Neural progenitor cell (in vitro differentiated cells): ENCODE data around the gene HMGA1. TPM values are rescaled to one million over a fixed set of nuclear protein-coding genes. Genes with fewer than 3 reads are reported as not detected.

Experiments
- DNase-seq: peaks from one replicate; pipeline ENCODE4 v3.0.0-alpha.2; 2016; ENCODE audit warnings: low spot score
- H2AFZ ChIP-seq: fragments of 200-600 bp; sonication (generic); replicated peaks from 2 replicates; pipeline ENCODE4 v1.6.1; 2016; ENCODE audit warnings: antibody characterized with exemption
- H3F3A ChIP-seq: fragments of 200-600 bp; sonication (generic); 2 replicates; pipeline ENCODE4 v1.6.1; 2016; ENCODE audit warnings: antibody characterized with exemption, low read depth
- H3K27ac ChIP-seq: fragments of 200-600 bp; sonication (generic); 2 replicates; pipeline ENCODE4 v1.5.1; 2016; ENCODE audit warnings: mild to moderate bottlenecking
- H3K27me3 ChIP-seq: fragments of 200-600 bp; sonication (generic); 2 replicates; pipeline ENCODE4 v1.6.1; 2016; ENCODE audit warnings: mild to moderate bottlenecking, moderate library complexity
- H3K36me3 ChIP-seq: fragments of 200-600 bp; sonication (generic); 2 replicates; pipeline ENCODE4 v1.5.1; 2016
- H3K4me1 ChIP-seq: fragments of 200-600 bp; sonication (generic); 2 replicates; pipeline ENCODE4 v1.6.1; 2016; ENCODE audit warnings: mixed run types
- H3K4me2 ChIP-seq: fragments of 200-600 bp; sonication (generic); 2 replicates; pipeline ENCODE4 v1.6.1; 2016
- H3K4me3 ChIP-seq: fragments of 200-600 bp; sonication (generic); 2 replicates; pipeline ENCODE4 v1.5.1; 2016
- H3K79me2 ChIP-seq: fragments of 200-600 bp; sonication (generic); 2 replicates; pipeline ENCODE4 v1.6.1; 2016; ENCODE audit warnings: low read depth
- H3K9ac ChIP-seq: fragments of 200-600 bp; sonication (generic); 2 replicates; pipeline ENCODE4 v1.6.1; 2016
- H3K9me3 ChIP-seq: fragments of 200-600 bp; sonication (generic); 2 replicates; pipeline ENCODE4 v1.5.1; 2016; ENCODE audit warnings: low read depth
- H4K20me1 ChIP-seq: fragments of 200-600 bp; sonication (generic); 2 replicates; pipeline ENCODE4 v1.6.1; 2016; ENCODE audit warnings: low read depth
- H3K27ac Mint-ChIP-seq: 3 replicates; pipeline ENCODE4 v1.8.0; 2021; ENCODE audit warnings: mixed read lengths
- H3K27me3 Mint-ChIP-seq: 2 replicates; pipeline ENCODE4 v1.8.0; 2022; ENCODE audit warnings: low read depth, mild to moderate bottlenecking, inconsistent platforms, moderate library complexity, mixed read lengths; ENCODE audit not compliant: insufficient read depth
- H3K36me3 Mint-ChIP-seq: 3 replicates; pipeline ENCODE4 v1.8.0; 2021; ENCODE audit warnings: mixed read lengths
- H3K4me1 Mint-ChIP-seq: 3 replicates; pipeline ENCODE4 v1.8.0; 2021; ENCODE audit warnings: mixed read lengths
- H3K4me3 Mint-ChIP-seq: 3 replicates; pipeline ENCODE4 v1.8.0; 2021; ENCODE audit warnings: mild to moderate bottlenecking, moderate library complexity, mixed read lengths
- H3K9me3 Mint-ChIP-seq: 3 replicates; pipeline ENCODE4 v1.8.0; 2020; ENCODE audit warnings: mixed read lengths
- EZH2 ChIP-seq: fragments of 200-600 bp; sonication (generic); IDR thresholded peaks from 2 replicates; pipeline ENCODE4 v1.6.1; 2017; ENCODE audit warnings: antibody characterized with exemption, mild to moderate bottlenecking, moderate library complexity
- EZH2phosphoT487 ChIP-seq: fragments of 200-600 bp; sonication (generic); IDR thresholded peaks from 2 replicates; pipeline ENCODE4 v1.6.1; 2017; ENCODE audit warnings: antibody characterized with exemption
- total RNA-seq: library from RNA; depleted of rRNA; stranded (reverse); fragments of >200 nt; gene quantifications from 2 replicates; pipeline ENCODE4 v1.2.3, GENCODE V29; 2015; ENCODE audit warnings: low replicate concordance
- TF ChIP-seq, protein P1 (sequence below): fragments of 200-600 bp; sonication (generic); IDR thresholded peaks from 2 replicates; pipeline ENCODE4 v1.5.1; 2017; ENCODE audit warnings: antibody characterized with exemption, mild to moderate bottlenecking

HMGA1 gene
- total RNA-seq, 1 donor from 2014 or later, result 417 TPM

GRCh38 chr6:34233867-34234266 is 2.8 kb upstream of the HMGA1 start:
- DNase-seq, result no peak
- no peak for TF ChIP-seq EZH2
- TF ChIP-seq, protein P1, sequence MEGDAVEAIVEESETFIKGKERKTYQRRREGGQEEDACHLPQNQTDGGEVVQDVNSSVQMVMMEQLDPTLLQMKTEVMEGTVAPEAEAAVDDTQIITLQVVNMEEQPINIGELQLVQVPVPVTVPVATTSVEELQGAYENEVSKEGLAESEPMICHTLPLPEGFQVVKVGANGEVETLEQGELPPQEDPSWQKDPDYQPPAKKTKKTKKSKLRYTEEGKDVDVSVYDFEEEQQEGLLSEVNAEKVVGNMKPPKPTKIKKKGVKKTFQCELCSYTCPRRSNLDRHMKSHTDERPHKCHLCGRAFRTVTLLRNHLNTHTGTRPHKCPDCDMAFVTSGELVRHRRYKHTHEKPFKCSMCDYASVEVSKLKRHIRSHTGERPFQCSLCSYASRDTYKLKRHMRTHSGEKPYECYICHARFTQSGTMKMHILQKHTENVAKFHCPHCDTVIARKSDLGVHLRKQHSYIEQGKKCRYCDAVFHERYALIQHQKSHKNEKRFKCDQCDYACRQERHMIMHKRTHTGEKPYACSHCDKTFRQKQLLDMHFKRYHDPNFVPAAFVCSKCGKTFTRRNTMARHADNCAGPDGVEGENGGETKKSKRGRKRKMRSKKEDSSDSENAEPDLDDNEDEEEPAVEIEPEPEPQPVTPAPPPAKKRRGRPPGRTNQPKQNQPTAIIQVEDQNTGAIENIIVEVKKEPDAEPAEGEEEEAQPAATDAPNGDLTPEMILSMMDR, result no peak
- no peaks in the 10 kb centered on the region for H3K9me3 Mint-ChIP-seq
- Histone ChIP-seq H3K4me1 (peaks cover 18% of the 10 kb centered on the region), H3K9me3 (no peaks in the 10 kb centered on the region), H3K27me3 (no peaks in the 10 kb centered on the region), H3K79me2 (peaks cover 39% of the 10 kb centered on the region), H3F3A (peaks cover 48% of the 10 kb centered on the region), H3K27ac (peak overlapping the region; percentile 100), H3K4me2 (peak overlapping the region; percentile 95), H4K20me1 (peaks cover 13% of the 10 kb centered on the region), H3K9ac (peak overlapping the region; percentile 95), H3K36me3 (no peaks in the 10 kb centered on the region), H2AFZ (no peak overlapping the region), H3K4me3 (no peak overlapping the region)
- peak overlapping the region; percentile 49 for H3K4me3 Mint-ChIP-seq
- H3K36me3 Mint-ChIP-seq, result peaks cover 2% of the 10 kb centered on the region
- H3K27ac Mint-ChIP-seq, result peak overlapping the region; percentile 65
- H3K27me3 Mint-ChIP-seq, result peaks cover 5% of the 10 kb centered on the region
- H3K4me1 Mint-ChIP-seq, result peaks cover 29% of the 10 kb centered on the region

GRCh38 chr6:34234667-34235306 is 1.9 kb upstream of the HMGA1 start:
- Histone ChIP-seq H4K20me1 (peaks cover 22% of the 10 kb centered on the region), H3K4me2 (peak overlapping the region; percentile 95), H3K9me3 (no peaks in the 10 kb centered on the region), H2AFZ (no peak overlapping the region), H3K4me1 (peaks cover 28% of the 10 kb centered on the region), H3K27ac (peak overlapping the region; percentile 100), H3K4me3 (peak overlapping the region; percentile 99), H3K36me3 (no peaks in the 10 kb centered on the region), H3K79me2 (peaks cover 49% of the 10 kb centered on the region), H3K9ac (peak overlapping the region; percentile 95), H3F3A (peaks cover 57% of the 10 kb centered on the region), H3K27me3 (no peaks in the 10 kb centered on the region)
- Mint-ChIP-seq H3K4me1 (peaks cover 32% of the 10 kb centered on the region), H3K36me3 (peaks cover 2% of the 10 kb centered on the region), H3K27ac (peak overlapping the region; percentile 65), H3K4me3 (peak overlapping the region; percentile 49), H3K27me3 (peaks cover 7% of the 10 kb centered on the region), H3K9me3 (no peaks in the 10 kb centered on the region)
- no peak for DNase-seq
- TF ChIP-seq EZH2phosphoT487 (no peak), EZH2 (no peak)
- TF ChIP-seq, protein P1, result no peak

- Mint-ChIP-seq H3K27me3 (peaks cover 7% of the 10 kb centered on the region), H3K27ac (peak overlapping the region; percentile 98), H3K9me3 (no peaks in the 10 kb centered on the region), H3K36me3 (peaks cover 2% of the 10 kb centered on the region), H3K4me3 (peak overlapping the region; percentile 89), H3K4me1 (peaks cover 33% of the 10 kb centered on the region)
- H3K4me2 ChIP-seq, result peak overlapping the region; percentile 95
- H3K27me3 ChIP-seq, result no peaks in the 10 kb centered on the region
- H3K4me3 ChIP-seq, result peak overlapping the region; percentile 99
- peaks cover 30% of the 10 kb centered on the region for H4K20me1 ChIP-seq
- peak overlapping the region; percentile 77 for H3K9ac ChIP-seq
- H3K9me3 ChIP-seq, result no peaks in the 10 kb centered on the region
- H3K4me1 ChIP-seq, result peaks cover 35% of the 10 kb centered on the region
- no peaks in the 10 kb centered on the region for H3K36me3 ChIP-seq
- H3K27ac ChIP-seq, result peak overlapping the region; percentile 100
- H2AFZ ChIP-seq, result no peak overlapping the region
- H3K79me2 ChIP-seq, result peaks cover 56% of the 10 kb centered on the region
- no peak for TF ChIP-seq EZH2
- TF ChIP-seq, protein P1, result peak; percentile 27
- peaks cover 65% of the 10 kb centered on the region for H3F3A ChIP-seq
- DNase-seq, result peak; percentile 98
Measured at GRCh38 chr6:34235307-34236130, 1.2 kb upstream of the HMGA1 start.
